GM12875 (cell line): ENCODE data around the gene COTL1.

Experiments used
- H3K4me3 ChIP-seq: one replicate; pipeline ENCODE4 v1.5.1; 2011; ENCODE audit warnings: low read depth, low read length, control low read depth
- CTCF ChIP-seq: IDR thresholded peaks from 2 replicates; pipeline ENCODE4 v1.5.1; 2011; ENCODE audit warnings: low read depth, mild to moderate bottlenecking, control low read depth, inconsistent platforms, low read length, moderate library complexity, borderline replicate concordance; ENCODE audit not compliant: insufficient read depth

The COTL1 gene

GRCh38 chr16:84585886-84586285, 32.0 kb downstream of the COTL1 start:
- TF ChIP-seq CTCF, result no peak
- H3K4me3 ChIP-seq, result no peak overlapping the region

- TF ChIP-seq CTCF, result no peak
These were observed 32.4 kb downstream of the COTL1 start for GRCh38 chr16:84585467-84585866.

GRCh38 chr16:84584678-84585077, 33.2 kb downstream of the COTL1 start:
- no peak for TF ChIP-seq CTCF
- no peak overlapping the region for H3K4me3 ChIP-seq

More at GRCh38 chr16:84585467-84585866, 32.4 kb downstream of the COTL1 start:
- no peak overlapping the region for H3K4me3 ChIP-seq

GRCh38 chr16:84583995-84584394, 33.9 kb downstream of the COTL1 start:
- no peak for TF ChIP-seq CTCF
- H3K4me3 ChIP-seq, result no peak overlapping the region

GRCh38 chr16:84582958-84583516, 34.8 kb downstream of the COTL1 start:
- TF ChIP-seq CTCF, result no peak
- H3K4me3 ChIP-seq, result no peak overlapping the region

GRCh38 chr16:84581158-84581557, 36.7 kb downstream of the COTL1 start:
- TF ChIP-seq CTCF, result no peak
- H3K4me3 ChIP-seq, result no peak overlapping the region

GRCh38 chr16:84579936-84580335, 37.9 kb downstream of the COTL1 start:
- no peak for TF ChIP-seq CTCF
- H3K4me3 ChIP-seq, result no peak overlapping the region
